ENCODE data around the gene FOXB2. TPM values are rescaled to one million over a fixed set of nuclear protein-coding genes. Genes with fewer than 3 reads are reported as not detected.

Gene FOXB2
- not detected in 2 replicates for total RNA-seq

GRCh38 chr9:77019236-77019925, at the start of gene FOXB2:
FOXB2 (plus strand) TSS chr9:77019655; CDS start chr9:77019655, 0 bp downstream.

Other genes with a start within 250 kb of the FOXB2 start
- gene PRUNE2, start 113.5 kb upstream of the FOXB2 start, total RNA-seq: under 0.01 and 7.7 TPM in 2 replicates
- gene VPS13A, start 157.9 kb downstream of the FOXB2 start, total RNA-seq: 15.7 and 19.0 TPM in 2 replicates

Measured in tracheal epithelial cell (primary cell).